Transverse colon (tissue), 4 donors: ENCODE results near the gene SH3RF1. TPM values are rescaled to one million over a fixed set of nuclear protein-coding genes. Genes with fewer than 3 reads are reported as not detected.
"Not testable (repeated sequence)": the region's sequence is repeated elsewhere in the genome, so short reads cannot be mapped to it uniquely, and the experiment has no call there.

Experiments
- DNase-seq: peaks from one replicate; pipeline ENCODE4 v3.0.0-alpha.2; 2019
- H3K27ac ChIP-seq, 4 donors: fragments of 200-600 bp; sonication (generic); 2 replicates each; pipeline ENCODE4 v1.5.1; 2016 to 2018; ENCODE audit warnings: inconsistent platforms in 4 of 4
- H3K27me3 ChIP-seq: fragments of 200-600 bp; sonication (generic); 2 replicates; pipeline ENCODE4 v1.5.1; 2017; ENCODE audit warnings: inconsistent platforms
- H3K36me3 ChIP-seq, 4 donors: fragments of 200-600 bp; sonication (generic); 2 replicates each; pipeline ENCODE4 v1.5.1; 2017 to 2019; ENCODE audit warnings: inconsistent platforms in 4 of 4
- H3K4me1 ChIP-seq, 4 donors: fragments of 200-600 bp; sonication (generic); 2 replicates each; pipeline ENCODE4 v1.5.1; 2017 to 2020; ENCODE audit warnings: inconsistent platforms in 4 of 4
- H3K4me3 ChIP-seq, 4 donors: fragments of 200-600 bp; sonication (generic); 1 replicate in 1 of 4; 2 replicates in 3 of 4; pipeline versions ENCODE4 v1.5.1 to v1.6.1; 2017 to 2019; ENCODE audit warnings: inconsistent platforms in 4 of 4
- H3K9me3 ChIP-seq, 2 donors: fragments of 200-600 bp; sonication (generic); 2 replicates each; pipeline ENCODE4 v1.5.1; 2017 to 2019; ENCODE audit warnings: inconsistent platforms in 2 of 2
- CTCF ChIP-seq, 5 experiments: fragments of 200-600 bp in 3 of 5; fragments of 450-650 bp in 2 of 5; sonication (generic) in 3 of 5; IDR thresholded peaks; 1 replicate in 2 of 5; 2 replicates in 3 of 5; pipeline ENCODE4 v1.5.1; 2016 to 2017; ENCODE audit warnings: antibody characterized with exemption in 5 of 5, inconsistent platforms in 3 of 5, mild to moderate bottlenecking in 2 of 5, moderate library complexity in 1 of 5
- EP300 ChIP-seq: sonication (generic); formaldehyde crosslinking; IDR thresholded peaks from one replicate; pipeline ENCODE4 v1.6.1; 2017; ENCODE audit warnings: antibody characterized with exemption, low read depth
- POLR2A ChIP-seq: fragments of 450-650 bp; IDR thresholded peaks from one replicate; pipeline ENCODE4 v1.6.1; 2016; ENCODE audit warnings: antibody characterized with exemption, mild to moderate bottlenecking, moderate library complexity
- POLR2AphosphoS5 ChIP-seq, 3 donors: sonication (generic); formaldehyde crosslinking; IDR thresholded peaks; one replicate each; pipeline ENCODE4 v1.6.1; 2016; ENCODE audit warnings: antibody characterized with exemption in 3 of 3
- WGBS, 2 donors: methylation state at CpG; one replicate each; pipeline ENCODE4 v1.1.5; 2018; ENCODE audit warnings: low coverage in 1 of 2; 5-methylcytosine and 5-hydroxymethylcytosine counted together
- in situ Hi-C, 4 donors: fragments of 200-750 bp; cut with MboI; loops; one replicate each; pipeline versions ENCODE4 v1.15.0 to v1.15.1; 2017; ENCODE audit warnings: low sequenced_read_pairs in 3 of 4, low pct_ligation_motif_present in 1 of 4, low pct_unique_long_range_greater_than_20kb in 1 of 4
- intact Hi-C: fragments of 100-400 bp; cut with DNase I; formaldehyde crosslinking; loops from one replicate; pipeline ENCODE4 v1.15.1; 2023; ENCODE audit warnings: low total_unique reads
- total RNA-seq, 4 donors: library from RNA; depleted of rRNA; stranded (reverse); fragments of >200 nt; gene quantifications; one replicate each; pipeline ENCODE4 v1.1.0, GENCODE V29; 2016

The SH3RF1 gene
- total RNA-seq, 4 donors from 2014 or later, result 49.0 to 63.4 (median 54.3) TPM

GRCh38 chr4:169278624-169279023 is 7.9 kb upstream of the SH3RF1 start:
- H3K27ac ChIP-seq, result no peak overlapping the region
- intact Hi-C loops (loop anchor here (10.0 kb wide), 1 partner anchor 216 kb away; no protein-coding TSS in a partner anchor), in situ Hi-C loops (no loop called here)
- H3K4me1 ChIP-seq, result no peaks in the 10 kb centered on the region
- no peak for DNase-seq
- no peaks in the 10 kb centered on the region for H3K9me3 ChIP-seq
- H3K27me3 ChIP-seq, result no peaks in the 10 kb centered on the region
- no peaks in the 10 kb centered on the region for H3K36me3 ChIP-seq
- H3K4me3 ChIP-seq, result no peak overlapping the region
- TF ChIP-seq CTCF (IDR thresholded peaks at IDR 0.05) (no peak), POLR2AphosphoS5 (IDR thresholded peaks at IDR 0.05) (no peak), POLR2A (no peak), EP300 (no peak)

- H3K27me3 ChIP-seq, H3K4me1 ChIP-seq, H3K4me3 ChIP-seq, DNase-seq, H3K36me3 ChIP-seq, H3K27ac ChIP-seq, H3K9me3 ChIP-seq, in situ Hi-C loops: not testable (repeated sequence)
- WGBS, 2 donors, result 95 to 96% methylated on average over 3 of the region's 3 CpGs
- intact Hi-C loops, result loop anchor here (10.0 kb wide), 1 partner anchor 217 kb away; no protein-coding TSS in a partner anchor
These were observed 7.1 kb upstream of the SH3RF1 start for GRCh38 chr4:169277838-169278237.

- in situ Hi-C loops (no loop called here), intact Hi-C loops (loop anchor here (10.0 kb wide), 1 partner anchor 220 kb away; no protein-coding TSS in a partner anchor)
- Histone ChIP-seq H3K9me3 (no peaks in the 10 kb centered on the region), H3K27ac (no peak overlapping the region), H3K4me1 (peaks cover 0 to 12% (median 3%) of the 10 kb centered on the region in 4 donors), H3K4me3 (no peak overlapping the region), H3K36me3 (no peaks in the 10 kb centered on the region), H3K27me3 (no peaks in the 10 kb centered on the region)
- 53 to 73% methylated on average over 2 of the region's 2 CpGs for WGBS, 2 donors
- TF ChIP-seq CTCF (IDR thresholded peaks at IDR 0.05) (no peak), EP300 (no peak)
- no peak for DNase-seq
These were observed 4.4 kb upstream of the SH3RF1 start for GRCh38 chr4:169275180-169275579.

- Histone ChIP-seq H3K36me3 (no peaks in the 10 kb centered on the region), H3K4me3 (no peak overlapping the region), H3K9me3 (no peaks in the 10 kb centered on the region), H3K27ac (no peak overlapping the region), H3K27me3 (no peaks in the 10 kb centered on the region), H3K4me1 (peaks cover 0 to 21% (median 6%) of the 10 kb centered on the region in 4 donors)
- in situ Hi-C loops, result no loop called here
- intact Hi-C loops, result loop anchor here (10.0 kb wide), 1 partner anchor 221 kb away; no protein-coding TSS in a partner anchor
- WGBS, 2 donors, result 65 to 80% methylated on average over 3 of the region's 3 CpGs
- no peak for DNase-seq
- TF ChIP-seq EP300 (no peak), POLR2A (no peak), POLR2AphosphoS5 (IDR thresholded peaks at IDR 0.05) (no peak), CTCF (IDR thresholded peaks at IDR 0.05) (no peak)
These were observed 3.3 kb upstream of the SH3RF1 start for GRCh38 chr4:169274033-169274432.

GRCh38 chr4:169272265-169272886 is 1.6 kb upstream of the SH3RF1 start:
- Histone ChIP-seq H3K27ac (peak overlapping the region in 2 of 4 donors; percentile 93 to 96), H3K36me3 (no peaks in the 10 kb centered on the region), H3K4me1 (peaks cover 0 to 38% (median 18%) of the 10 kb centered on the region in 4 donors), H3K4me3 (no peak overlapping the region), H3K9me3 (no peaks in the 10 kb centered on the region), H3K27me3 (no peaks in the 10 kb centered on the region)
- intact Hi-C loops (loop anchor here (10.0 kb wide), 1 partner anchor 222 kb away; no protein-coding TSS in a partner anchor), in situ Hi-C loops (no loop called here)
- TF ChIP-seq EP300, result no peak
- no peak for TF ChIP-seq CTCF (IDR thresholded peaks at IDR 0.05)
- no peak for TF ChIP-seq POLR2A
- TF ChIP-seq POLR2AphosphoS5 (IDR thresholded peaks at IDR 0.05), result no peak
- DNase-seq, result no peak
- WGBS, 2 donors, result 31 to 49% methylated on average over 3 of the region's 3 CpGs
